HG02973 (cell line): Measurements from ENCODE around the gene METTL17.
"Not testable (repeated sequence)": the region's sequence is repeated elsewhere in the genome, so short reads cannot be mapped to it uniquely, and the experiment has no call there.

Source experiments
- ATAC-seq: cut with Tn5 transposase; IDR thresholded peaks from one replicate; pipeline ENCODE4 v1.9.1; 2021; ENCODE audit warnings: moderate library complexity; ENCODE audit not compliant: unreplicated experiment

METTL17 gene

GRCh38 chr14:20989471-20989786 lies 351 bp upstream of the METTL17 start:
- ATAC-seq: no peak

- ATAC-seq: no peak
Measured at GRCh38 chr14:20996521-20996920, 6.7 kb downstream of the METTL17 start.

- no peak for ATAC-seq
Measured at GRCh38 chr14:20997115-20997514, 7.3 kb downstream of the METTL17 start.

GRCh38 chr14:20997564-20997963 lies 7.8 kb downstream of the METTL17 start:
- ATAC-seq: no peak

GRCh38 chr14:20998139-20998538 lies 8.4 kb downstream of the METTL17 start:
- ATAC-seq: no peak

GRCh38 chr14:20998674-20999366 lies 9.0 kb downstream of the METTL17 start, which contains the start of gene SLC39A2:
TSS of gene SLC39A2 (plus strand) at chr14:20999293. CDS start at chr14:20999447, 154 bp downstream.
- ATAC-seq: no peak

GRCh38 chr14:20999591-20999990 lies 9.8 kb downstream of the METTL17 start:
- no peak for ATAC-seq

- ATAC-seq: no peak
Measured at GRCh38 chr14:21001218-21001617, 11.4 kb downstream of the METTL17 start.

- no peak for ATAC-seq
Measured at GRCh38 chr14:21003788-21004346, 14.1 kb downstream of the METTL17 start.

GRCh38 chr14:21009721-21010120 lies 19.9 kb downstream of the METTL17 start:
- not testable (repeated sequence) for ATAC-seq

GRCh38 chr14:21011136-21011535 lies 21.4 kb downstream of the METTL17 start:
- ATAC-seq: no peak

GRCh38 chr14:21014761-21015190 lies 25.0 kb downstream of the METTL17 start:
- ATAC-seq: no peak

GRCh38 chr14:21015312-21015711 lies 25.5 kb downstream of the METTL17 start:
- ATAC-seq: no peak

- no peak for ATAC-seq
Measured at GRCh38 chr14:21016413-21017190, 26.8 kb downstream of the METTL17 start.

- ATAC-seq: no peak
Measured at GRCh38 chr14:21017528-21018245, 27.9 kb downstream of the METTL17 start.

GRCh38 chr14:21018286-21018685 lies 28.5 kb downstream of the METTL17 start:
- ATAC-seq: no peak

- no peak for ATAC-seq
Measured at GRCh38 chr14:21018781-21019180, 29.0 kb downstream of the METTL17 start.

- no peak for ATAC-seq
Measured at GRCh38 chr14:21019366-21019765, 29.6 kb downstream of the METTL17 start.

GRCh38 chr14:21020977-21021545 lies 31.3 kb downstream of the METTL17 start:
- ATAC-seq: no peak

- ATAC-seq: no peak
Measured at GRCh38 chr14:21022686-21023085, 32.9 kb downstream of the METTL17 start.

GRCh38 chr14:21023174-21023573 lies 33.4 kb downstream of the METTL17 start:
- ATAC-seq: no peak
